Measurements from ENCODE around the gene SMIM20.
"Not testable (repeated sequence)": the region's sequence is repeated elsewhere in the genome, so short reads cannot be mapped to it uniquely, and the experiment has no call there.

SMIM20 gene

GRCh38 chr4:25890571-25891485, 23.2 kb upstream of the SMIM20 start:
- DNase-seq (ENCODE audit: low spot score), result peak; percentile 34

- no peak for DNase-seq (ENCODE audit: low spot score)
These were observed 21.2 kb upstream of the SMIM20 start for GRCh38 chr4:25892796-25893195.

GRCh38 chr4:25896776-25897539, 17.1 kb upstream of the SMIM20 start:
- DNase-seq (ENCODE audit: low spot score), result no peak

- no peak for DNase-seq (ENCODE audit: low spot score)
These were observed 13.7 kb upstream of the SMIM20 start for GRCh38 chr4:25900310-25900709.

GRCh38 chr4:25901030-25901430, 13.0 kb upstream of the SMIM20 start:
- no peak for DNase-seq (ENCODE audit: low spot score)

GRCh38 chr4:25903900-25904747, 9.9 kb upstream of the SMIM20 start:
- no peak for DNase-seq (ENCODE audit: low spot score)

- no peak for DNase-seq (ENCODE audit: low spot score)
These were observed 9.3 kb upstream of the SMIM20 start for GRCh38 chr4:25904748-25905082.

GRCh38 chr4:25905371-25905770, 8.6 kb upstream of the SMIM20 start:
- DNase-seq (ENCODE audit: low spot score), result no peak

- not testable (repeated sequence) for DNase-seq (ENCODE audit: low spot score)
These were observed 7.9 kb upstream of the SMIM20 start for GRCh38 chr4:25906113-25906512.

GRCh38 chr4:25908491-25908901, 5.5 kb upstream of the SMIM20 start:
- peak; percentile 72 for DNase-seq (ENCODE audit: low spot score)

- no peak for DNase-seq (ENCODE audit: low spot score)
These were observed 2.7 kb upstream of the SMIM20 start for GRCh38 chr4:25911356-25911755.

- DNase-seq (ENCODE audit: low spot score), result no peak
These were observed 767 bp upstream of the SMIM20 start for GRCh38 chr4:25913056-25913850.

GRCh38 chr4:25914670-25915352, 791 bp downstream of the SMIM20 start:
- DNase-seq (ENCODE audit: low spot score), result no peak

- DNase-seq (ENCODE audit: low spot score), result no peak
These were observed 1.3 kb downstream of the SMIM20 start for GRCh38 chr4:25915353-25915705.

GRCh38 chr4:25916870-25917269, 2.9 kb downstream of the SMIM20 start:
- DNase-seq (ENCODE audit: low spot score), result no peak

GRCh38 chr4:25919676-25920075, 5.7 kb downstream of the SMIM20 start:
- no peak for DNase-seq (ENCODE audit: low spot score)

- DNase-seq (ENCODE audit: low spot score), result no peak
These were observed 7.9 kb downstream of the SMIM20 start for GRCh38 chr4:25921922-25922321.

GRCh38 chr4:25922812-25923369, 8.9 kb downstream of the SMIM20 start:
- DNase-seq (ENCODE audit: low spot score), result no peak

GRCh38 chr4:25923745-25924144, 9.7 kb downstream of the SMIM20 start:
- no peak for DNase-seq (ENCODE audit: low spot score)

- peak; percentile 75 for DNase-seq (ENCODE audit: low spot score)
These were observed 11.6 kb downstream of the SMIM20 start for GRCh38 chr4:25925486-25926201.

All from Ammon's horn (tissue), 1 donor.